K562 (cell line): ENCODE results near the gene COX20. TPM values are rescaled to one million over a fixed set of nuclear protein-coding genes. Genes with fewer than 3 reads are reported as not detected.

ENCODE experiments used
- ASH1L ChIP-seq: fragments of 450-650 bp; IDR thresholded peaks from 2 replicates; pipeline ENCODE4 v1.6.1; 2018; ENCODE audit warnings: borderline replicate concordance, mild to moderate bottlenecking, low read depth; ENCODE audit not compliant: partially characterized antibody
- HLTF ChIP-seq: fragments of 450-650 bp; IDR thresholded peaks from 2 replicates; pipeline ENCODE4 v1.6.1; 2016
- LCOR ChIP-seq: sonication (generic); formaldehyde crosslinking; IDR thresholded peaks from 2 replicates; pipeline ENCODE4 v1.8.0; 2022; ENCODE audit warnings: mild to moderate bottlenecking, missing genetic modification reagents
- MTA3 ChIP-seq: fragments of 450-650 bp; formaldehyde crosslinking; IDR thresholded peaks from 2 replicates; pipeline ENCODE4 v1.6.1; 2017; ENCODE audit warnings: mild to moderate bottlenecking, borderline replicate concordance
- NFRKB ChIP-seq: fragments of 450-650 bp; IDR thresholded peaks from 2 replicates; pipeline ENCODE4 v1.6.1; 2016; ENCODE audit warnings: low read depth
- PURB ChIP-seq: sonication (generic); formaldehyde crosslinking; IDR thresholded peaks from 2 replicates; pipeline ENCODE4 v1.9.0; 2021; ENCODE audit warnings: low read depth, mild to moderate bottlenecking, missing genetic modification reagents
- SAFB2 ChIP-seq: fragments of 200-400 bp; formaldehyde crosslinking; IDR thresholded peaks from 2 replicates; pipeline ENCODE4 v1.6.1; 2018; ENCODE audit warnings: borderline replicate concordance, low read length, low read depth, moderate library complexity; ENCODE audit not compliant: severe bottlenecking
- SETDB1 ChIP-seq: IDR thresholded peaks from one replicate; pipeline ENCODE4 v1.6.1; 2012; ENCODE audit warnings: low read length, control low read depth, inconsistent platforms
- TOE1 ChIP-seq, 2 experiments: fragments of 450-650 bp in 1 of 2; sonication (generic) in 1 of 2; formaldehyde crosslinking in 1 of 2; IDR thresholded peaks; 2 replicates each; pipeline versions ENCODE4 v1.7.1 to v1.8.0; 2016 to 2022; ENCODE audit warnings: borderline replicate concordance in 2 of 2, mild to moderate bottlenecking in 2 of 2, antibody characterized with exemption in 1 of 2, inconsistent platforms in 1 of 2, low read depth in 1 of 2, missing genetic modification reagents in 1 of 2, moderate library complexity in 1 of 2
- ZC3H4 ChIP-seq: sonication (generic); formaldehyde crosslinking; IDR thresholded peaks from 2 replicates; pipeline ENCODE4 v1.9.0; 2021; ENCODE audit warnings: missing genetic modification reagents, borderline replicate concordance
- ZNF212 ChIP-seq: fragments of 450-650 bp; formaldehyde crosslinking; IDR thresholded peaks from 2 replicates; pipeline ENCODE4 v1.4.0; 2020; ENCODE audit warnings: mild to moderate bottlenecking
- ZNF316 ChIP-seq: fragments of 450-650 bp; IDR thresholded peaks from 2 replicates; pipeline ENCODE4 v1.6.1; 2016
- ZNF644 ChIP-seq: fragments of 200-800 bp; sonication (Bioruptor generic); IDR thresholded peaks from 2 replicates; pipeline ENCODE4 v1.6.1; 2016; ENCODE audit warnings: low read depth, missing genetic modification characterization, missing compliant biosample characterization
- ZSCAN29 ChIP-seq: fragments of 450-650 bp; IDR thresholded peaks from 2 replicates; pipeline ENCODE4 v1.6.1; 2017
- polyA plus RNA-seq, 8 experiments: library from polyadenylated mRNA; depleted of rRNA in 4 of 8; stranded (reverse) in 5 of 8; unstranded in 3 of 8; fragments of >200 nt; fragmentation: Nextera tagmentation in 2 of 8; fragmentation: Illumina TruSeq in 1 of 8; extraction: Ambion mirVana in 2 of 8; extraction: Trizol in 1 of 8; gene quantifications; 2 replicates each; pipeline versions ENCODE4 v1.2.1 to v1.2.3, GENCODE V29; 2011 to 2014; ENCODE audit warnings: inconsistent platforms in 1 of 8, missing spikeins in 1 of 8
- total RNA-seq, 7 experiments: library from RNA; depleted of rRNA in 6 of 7; stranded (reverse); fragments of >200 nt in 6 of 7; fragmentation: Illumina TruSeq in 2 of 7; extraction: Trizol in 2 of 7; gene quantifications; 2 replicates each; pipeline versions ENCODE4 v1.2.1 to v1.2.3, GENCODE V29; 2011 to 2021; ENCODE audit warnings: low replicate concordance in 1 of 7
- TF ChIP-seq, protein P1 (sequence below): fragments of 250-450 bp; sonication (Bioruptor Pico); IDR thresholded peaks from 2 replicates; pipeline ENCODE4 v1.5.0; 2021; ENCODE audit warnings: mild to moderate bottlenecking, moderate library complexity
- TF ChIP-seq, protein P2 (sequence below): fragments of 450-650 bp; formaldehyde crosslinking; IDR thresholded peaks from 2 replicates; pipeline ENCODE4 v1.4.0; 2022; ENCODE audit warnings: missing genetic modification characterization
- TF ChIP-seq, protein P3 (sequence below): sonication (generic); formaldehyde crosslinking; IDR thresholded peaks from 2 replicates; pipeline ENCODE4 v1.8.1; 2023; ENCODE audit warnings: mild to moderate bottlenecking, missing genetic modification reagents
- TF ChIP-seq, protein P4 (sequence below): sonication (generic); formaldehyde crosslinking; IDR thresholded peaks from 2 replicates; pipeline ENCODE4 v1.9.0; 2022; ENCODE audit warnings: mild to moderate bottlenecking, missing genetic modification reagents
- TF ChIP-seq, protein P5 (sequence below): fragments of 250-450 bp; sonication (Bioruptor Pico); IDR thresholded peaks from 2 replicates; pipeline ENCODE4 v1.8.0; 2021; ENCODE audit warnings: moderate library complexity, mild to moderate bottlenecking, inconsistent platforms

Gene COX20
- total and polyA plus RNA-seq, 9 of the 15 experiments (the other 6 are each of a cell fraction or from before 2014, with no cell fraction given), result 41.5 to 192 (median 84.3) TPM

DNA sequence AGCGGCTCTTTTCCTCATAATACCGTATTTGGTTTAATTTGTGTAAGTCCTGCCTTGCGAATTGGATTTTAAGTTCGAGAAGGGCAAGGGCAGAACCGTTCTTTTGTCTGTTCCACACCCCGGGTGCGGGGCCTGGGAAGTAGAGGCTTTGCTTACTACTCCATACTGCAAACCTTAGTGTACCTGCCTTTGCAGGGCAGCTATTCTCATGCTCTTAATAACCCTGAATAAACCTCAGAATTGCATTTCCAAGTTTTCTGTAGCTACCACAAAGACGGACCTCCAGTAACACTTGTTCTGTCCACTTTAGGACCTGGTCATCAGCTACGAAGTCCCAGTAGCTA is 29.5 kb downstream of the COX20 start (continued):
- TF ChIP-seq, protein P1, sequence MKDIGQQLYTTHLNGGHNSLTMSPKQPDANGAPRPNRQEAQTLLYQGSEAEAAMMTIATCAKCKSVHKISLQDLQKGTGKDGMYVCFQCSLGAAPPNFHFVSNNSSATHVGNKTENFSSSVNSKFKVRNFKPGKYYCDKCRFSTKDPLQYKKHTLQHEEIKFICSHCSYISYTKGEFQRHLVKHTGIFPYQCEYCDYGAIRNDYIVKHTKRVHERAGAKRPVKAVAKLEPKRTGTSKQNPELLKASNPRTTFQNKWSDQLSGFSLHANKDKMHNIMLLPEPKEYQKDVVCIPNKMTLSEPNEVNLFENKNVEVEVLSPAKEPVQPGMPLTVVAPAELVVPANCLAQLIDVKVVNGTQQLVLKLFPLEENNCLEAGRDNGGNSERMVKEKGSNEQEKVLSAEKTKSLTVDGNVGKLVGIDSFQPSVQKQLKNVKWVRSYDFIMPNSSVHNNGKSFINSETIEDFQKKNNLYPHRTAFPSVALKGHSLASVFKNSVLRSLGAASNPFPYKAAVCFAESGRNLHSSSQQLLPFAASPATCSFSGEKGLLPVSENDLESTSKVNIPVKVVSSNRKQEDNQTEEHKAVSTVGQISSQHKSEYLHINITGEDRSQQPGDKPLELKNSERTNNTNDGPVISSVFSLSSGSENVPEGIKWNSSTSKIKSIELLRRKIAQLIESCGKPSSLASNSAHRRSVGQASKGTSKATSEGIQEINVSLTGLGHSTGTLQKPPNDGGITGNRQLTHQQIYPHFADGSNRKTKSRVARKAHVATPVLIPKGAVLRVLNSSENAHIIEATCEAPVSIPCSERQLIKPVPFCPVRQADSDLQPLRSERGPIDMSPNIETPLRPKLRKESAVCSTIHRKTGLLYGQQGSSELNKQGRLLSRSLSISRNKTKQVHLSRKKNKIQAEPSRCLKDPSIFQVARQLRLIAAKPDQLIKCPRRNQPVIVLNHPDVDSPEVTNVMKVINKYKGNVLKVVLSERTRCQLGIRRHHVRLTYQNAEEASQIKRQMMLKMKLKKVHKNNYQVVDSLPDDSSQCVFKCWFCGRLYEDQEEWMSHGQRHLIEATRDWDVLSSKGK (CRISPR knock-in tag), result no peak
- no peak for TF ChIP-seq MTA3
- TF ChIP-seq, protein P2, sequence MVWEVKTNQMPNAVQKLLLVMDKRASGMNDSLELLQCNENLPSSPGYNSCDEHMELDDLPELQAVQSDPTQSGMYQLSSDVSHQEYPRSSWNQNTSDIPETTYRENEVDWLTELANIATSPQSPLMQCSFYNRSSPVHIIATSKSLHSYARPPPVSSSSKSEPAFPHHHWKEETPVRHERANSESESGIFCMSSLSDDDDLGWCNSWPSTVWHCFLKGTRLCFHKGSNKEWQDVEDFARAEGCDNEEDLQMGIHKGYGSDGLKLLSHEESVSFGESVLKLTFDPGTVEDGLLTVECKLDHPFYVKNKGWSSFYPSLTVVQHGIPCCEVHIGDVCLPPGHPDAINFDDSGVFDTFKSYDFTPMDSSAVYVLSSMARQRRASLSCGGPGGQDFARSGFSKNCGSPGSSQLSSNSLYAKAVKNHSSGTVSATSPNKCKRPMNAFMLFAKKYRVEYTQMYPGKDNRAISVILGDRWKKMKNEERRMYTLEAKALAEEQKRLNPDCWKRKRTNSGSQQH (CRISPR knock-in tag), result no peak
- TF ChIP-seq, protein P3, sequence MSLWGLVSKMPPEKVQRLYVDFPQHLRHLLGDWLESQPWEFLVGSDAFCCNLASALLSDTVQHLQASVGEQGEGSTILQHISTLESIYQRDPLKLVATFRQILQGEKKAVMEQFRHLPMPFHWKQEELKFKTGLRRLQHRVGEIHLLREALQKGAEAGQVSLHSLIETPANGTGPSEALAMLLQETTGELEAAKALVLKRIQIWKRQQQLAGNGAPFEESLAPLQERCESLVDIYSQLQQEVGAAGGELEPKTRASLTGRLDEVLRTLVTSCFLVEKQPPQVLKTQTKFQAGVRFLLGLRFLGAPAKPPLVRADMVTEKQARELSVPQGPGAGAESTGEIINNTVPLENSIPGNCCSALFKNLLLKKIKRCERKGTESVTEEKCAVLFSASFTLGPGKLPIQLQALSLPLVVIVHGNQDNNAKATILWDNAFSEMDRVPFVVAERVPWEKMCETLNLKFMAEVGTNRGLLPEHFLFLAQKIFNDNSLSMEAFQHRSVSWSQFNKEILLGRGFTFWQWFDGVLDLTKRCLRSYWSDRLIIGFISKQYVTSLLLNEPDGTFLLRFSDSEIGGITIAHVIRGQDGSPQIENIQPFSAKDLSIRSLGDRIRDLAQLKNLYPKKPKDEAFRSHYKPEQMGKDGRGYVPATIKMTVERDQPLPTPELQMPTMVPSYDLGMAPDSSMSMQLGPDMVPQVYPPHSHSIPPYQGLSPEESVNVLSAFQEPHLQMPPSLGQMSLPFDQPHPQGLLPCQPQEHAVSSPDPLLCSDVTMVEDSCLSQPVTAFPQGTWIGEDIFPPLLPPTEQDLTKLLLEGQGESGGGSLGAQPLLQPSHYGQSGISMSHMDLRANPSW (CRISPR knock-in tag), result no peak
- TF ChIP-seq, protein P4, sequence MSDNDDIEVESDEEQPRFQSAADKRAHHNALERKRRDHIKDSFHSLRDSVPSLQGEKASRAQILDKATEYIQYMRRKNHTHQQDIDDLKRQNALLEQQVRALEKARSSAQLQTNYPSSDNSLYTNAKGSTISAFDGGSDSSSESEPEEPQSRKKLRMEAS (CRISPR knock-in tag), result no peak
- TF ChIP-seq TOE1 (IDR thresholded peaks at IDR 0.05; ENCODE audit: borderline replicate concordance), result no peak; the same call in 1 of the 2 replicates
- TF ChIP-seq TOE1 (CRISPR knock-in tag; IDR thresholded peaks at IDR 0.05; ENCODE audit: borderline replicate concordance, low read depth), result no peak
- TF ChIP-seq NFRKB, result 0 out of 2 replicates have a peak, but pooled peaks have one; percentile 79
- no peak for TF ChIP-seq PURB (CRISPR knock-in tag)
- TF ChIP-seq, protein P5, sequence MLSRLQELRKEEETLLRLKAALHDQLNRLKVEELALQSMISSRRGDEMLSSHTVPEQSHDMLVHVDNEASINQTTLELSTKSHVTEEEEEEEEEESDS (CRISPR knock-in tag), result no peak
- no peak for TF ChIP-seq ZNF644 (tag)
- peak; percentile 4 for TF ChIP-seq ASH1L
- TF ChIP-seq LCOR, result no peak
- no peak for TF ChIP-seq ZSCAN29
- no peak for TF ChIP-seq HLTF
- TF ChIP-seq ZNF212 (CRISPR knock-in tag), result no peak
- TF ChIP-seq ZC3H4 (CRISPR knock-in tag), result peak; percentile 43; the same call in 1 of the 2 replicates
- TF ChIP-seq SAFB2, result no peak
- no peak for TF ChIP-seq SETDB1
- TF ChIP-seq ZNF316, result no peak
